Activated B cell treated with CpG ODN at 0.5 μM for 24 hours (primary cell): ENCODE results near the gene NBAS. TPM values are rescaled to one million over a fixed set of nuclear protein-coding genes. Genes with fewer than 3 reads are reported as not detected.

Experiments
- ATAC-seq: fragments of 200-7000 bp; cut with Tn5 transposase; one replicate; pipeline ENCODE4 v1.10.0; 2021; ENCODE audit warnings: low read depth, mild to moderate bottlenecking, moderate library complexity
- CTCF ChIA-PET: fragments of 350-600 bp; sonication (Branson Sonifier 250); formaldehyde crosslinking; loops from one replicate; lab custom pipeline; 2021; ENCODE audit warnings: antibody characterized with exemption; lab: Charles Lee
- POLR2A ChIA-PET: fragments of 350-600 bp; sonication (Branson Sonifier 250); formaldehyde crosslinking; loops from one replicate; lab custom pipeline; 2021; ENCODE audit warnings: antibody characterized with exemption; lab: Charles Lee
- DNase-seq: peaks from one replicate; pipeline ENCODE4 v3.0.0; 2022
- H3K27ac Mint-ChIP-seq: one replicate; pipeline ENCODE4 v1.8.0; 2020; ENCODE audit warnings: mixed read lengths
- H3K27me3 Mint-ChIP-seq: one replicate; pipeline ENCODE4 v1.8.0; 2021; ENCODE audit warnings: mixed read lengths
- H3K36me3 Mint-ChIP-seq: one replicate; pipeline ENCODE4 v1.8.0; 2021; ENCODE audit warnings: low read depth, mixed read lengths
- H3K4me1 Mint-ChIP-seq: one replicate; pipeline ENCODE4 v1.8.0; 2021; ENCODE audit warnings: mixed read lengths
- H3K4me3 Mint-ChIP-seq: one replicate; pipeline ENCODE4 v1.8.0; 2020; ENCODE audit warnings: mild to moderate bottlenecking, mixed read lengths
- H3K9me3 Mint-ChIP-seq: one replicate; pipeline ENCODE4 v1.8.0; 2020; ENCODE audit warnings: mixed read lengths
- intact Hi-C: fragments of 100-400 bp; cut with micrococcal nuclease; formaldehyde crosslinking; loops from one replicate; pipeline ENCODE4 v1.15.1; 2024
- total RNA-seq: library from RNA; stranded (reverse); gene quantifications from 2 replicates; pipeline ENCODE4 v1.2.3, GENCODE V29; 2022
- TF ChIP-seq, protein P1 (sequence below): fragments of 200-600 bp; IDR thresholded peaks from one replicate; pipeline ENCODE4 v1.8.0; 2022; ENCODE audit warnings: antibody characterized with exemption, mild to moderate bottlenecking

The NBAS gene
- total RNA-seq, 1 donor from 2014 or later: 40.1 TPM

DNA sequence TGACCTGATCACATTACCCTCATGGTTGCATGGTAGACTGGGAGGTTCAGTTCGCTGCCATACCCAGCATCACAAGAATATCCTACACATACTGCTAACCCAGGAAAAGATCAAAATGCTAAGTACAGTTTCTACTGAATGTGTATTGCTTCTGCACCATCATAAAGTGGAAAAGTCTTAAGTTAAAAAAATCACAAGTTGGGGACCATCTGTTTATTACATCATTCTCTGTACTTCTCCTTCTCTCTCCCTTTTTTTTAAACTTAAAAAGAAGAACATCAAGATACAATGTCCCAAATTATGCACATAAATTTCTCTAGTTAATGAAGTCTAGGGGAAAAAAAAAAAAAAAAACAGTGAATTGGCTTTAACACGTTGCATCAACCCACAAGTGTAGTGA lies 43.3 kb downstream of the NBAS start:
- ChIA-PET POLR2A (no interaction called here), CTCF (no interaction called here)
- no peaks in the 10 kb centered on the region for H3K4me1 Mint-ChIP-seq
- H3K27me3 Mint-ChIP-seq: no peaks in the 10 kb centered on the region
- DNase-seq (no peak), ATAC-seq (no peak)
- TF ChIP-seq, protein P1, sequence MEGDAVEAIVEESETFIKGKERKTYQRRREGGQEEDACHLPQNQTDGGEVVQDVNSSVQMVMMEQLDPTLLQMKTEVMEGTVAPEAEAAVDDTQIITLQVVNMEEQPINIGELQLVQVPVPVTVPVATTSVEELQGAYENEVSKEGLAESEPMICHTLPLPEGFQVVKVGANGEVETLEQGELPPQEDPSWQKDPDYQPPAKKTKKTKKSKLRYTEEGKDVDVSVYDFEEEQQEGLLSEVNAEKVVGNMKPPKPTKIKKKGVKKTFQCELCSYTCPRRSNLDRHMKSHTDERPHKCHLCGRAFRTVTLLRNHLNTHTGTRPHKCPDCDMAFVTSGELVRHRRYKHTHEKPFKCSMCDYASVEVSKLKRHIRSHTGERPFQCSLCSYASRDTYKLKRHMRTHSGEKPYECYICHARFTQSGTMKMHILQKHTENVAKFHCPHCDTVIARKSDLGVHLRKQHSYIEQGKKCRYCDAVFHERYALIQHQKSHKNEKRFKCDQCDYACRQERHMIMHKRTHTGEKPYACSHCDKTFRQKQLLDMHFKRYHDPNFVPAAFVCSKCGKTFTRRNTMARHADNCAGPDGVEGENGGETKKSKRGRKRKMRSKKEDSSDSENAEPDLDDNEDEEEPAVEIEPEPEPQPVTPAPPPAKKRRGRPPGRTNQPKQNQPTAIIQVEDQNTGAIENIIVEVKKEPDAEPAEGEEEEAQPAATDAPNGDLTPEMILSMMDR: no peak
- intact Hi-C loops: no loop called here
- H3K4me3 Mint-ChIP-seq: no peak overlapping the region
- no peak overlapping the region for H3K27ac Mint-ChIP-seq
- peaks cover 45% of the 10 kb centered on the region for H3K36me3 Mint-ChIP-seq
- no peaks in the 10 kb centered on the region for H3K9me3 Mint-ChIP-seq

DNA sequence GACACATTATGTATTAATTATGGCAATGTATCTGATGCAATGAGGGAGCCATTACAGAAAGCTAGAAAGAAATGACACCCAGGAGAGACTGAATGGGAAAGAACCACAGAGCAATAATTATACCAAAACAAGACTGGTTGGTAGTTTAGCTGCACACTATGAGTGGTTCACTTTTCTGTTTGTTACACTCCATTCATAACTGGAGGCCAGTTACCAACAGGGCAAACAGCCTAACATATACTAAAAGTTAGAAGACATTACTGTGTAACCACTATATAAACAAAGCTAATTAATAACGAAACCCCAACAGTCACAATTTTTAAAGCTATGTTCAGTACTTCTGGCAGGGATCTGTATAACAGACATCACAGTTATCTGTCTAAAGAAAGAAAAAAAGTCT lies 49.4 kb downstream of the NBAS start:
- intact Hi-C loops: no loop called here
- TF ChIP-seq, protein P1: no peak
- ATAC-seq: no peak
- CTCF ChIA-PET: no interaction called here
- POLR2A ChIA-PET: no interaction called here
- Mint-ChIP-seq H3K27ac (no peak overlapping the region), H3K9me3 (no peaks in the 10 kb centered on the region), H3K4me1 (no peaks in the 10 kb centered on the region), H3K36me3 (peaks cover 69% of the 10 kb centered on the region), H3K27me3 (no peaks in the 10 kb centered on the region), H3K4me3 (no peak overlapping the region)
- no peak for DNase-seq

- Mint-ChIP-seq H3K36me3 (peaks cover 71% of the 10 kb centered on the region), H3K4me1 (no peaks in the 10 kb centered on the region), H3K9me3 (no peaks in the 10 kb centered on the region), H3K27me3 (no peaks in the 10 kb centered on the region), H3K4me3 (no peak overlapping the region), H3K27ac (no peak overlapping the region)
- CTCF ChIA-PET: no interaction called here
- POLR2A ChIA-PET: no interaction called here
- ATAC-seq: no peak
- DNase-seq: no peak
- intact Hi-C loops: no loop called here
- TF ChIP-seq, protein P1: no peak
These were observed 50.6 kb downstream of the NBAS start for GRCh38 chr2:15510552-15510951.

DNA sequence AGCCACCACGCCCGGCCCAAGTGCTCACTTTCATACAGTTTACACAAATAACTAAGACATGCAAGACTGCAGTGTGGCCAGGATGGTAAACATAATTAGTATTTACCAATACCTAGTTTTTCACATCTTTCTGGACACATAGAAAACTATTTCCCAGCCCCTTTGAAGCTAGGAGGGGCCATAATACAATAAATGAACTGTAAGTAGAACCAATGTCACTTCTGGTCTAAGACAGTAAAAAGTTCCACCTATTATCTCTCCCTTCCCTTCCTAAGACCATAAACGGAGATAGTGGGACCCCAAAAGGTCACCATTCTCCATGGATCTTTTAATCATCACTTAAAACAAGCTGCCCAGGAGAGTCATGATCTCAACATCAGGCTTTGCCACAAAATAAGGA lies 51.0 kb downstream of the NBAS start:
- no peak for ATAC-seq
- POLR2A ChIA-PET: no interaction called here
- Mint-ChIP-seq H3K27ac (no peak overlapping the region), H3K27me3 (no peaks in the 10 kb centered on the region), H3K4me3 (no peak overlapping the region), H3K9me3 (no peaks in the 10 kb centered on the region), H3K4me1 (no peaks in the 10 kb centered on the region), H3K36me3 (peaks cover 73% of the 10 kb centered on the region)
- intact Hi-C loops: no loop called here
- CTCF ChIA-PET: no interaction called here
- DNase-seq: no peak
- TF ChIP-seq, protein P1: no peak

DNA sequence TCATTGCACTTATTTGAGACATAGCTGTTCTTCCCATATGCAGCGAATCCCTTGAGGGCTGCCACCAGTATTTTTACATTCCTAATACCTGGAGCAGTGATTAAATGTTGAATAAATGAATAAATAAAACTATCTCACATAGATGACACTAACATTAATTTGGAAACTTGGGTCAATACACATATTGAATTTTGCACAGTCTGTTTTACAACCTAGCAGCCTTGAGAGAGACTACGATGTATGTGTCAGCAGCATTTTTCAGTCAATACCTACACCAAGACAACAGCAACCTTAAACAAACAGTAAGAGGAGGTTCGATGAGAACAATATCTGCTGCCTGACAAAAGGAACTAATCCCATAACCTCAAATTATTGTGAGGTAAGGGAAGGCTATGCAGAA lies 53.4 kb downstream of the NBAS start:
- ChIA-PET POLR2A (no interaction called here), CTCF (no interaction called here)
- Mint-ChIP-seq H3K9me3 (no peaks in the 10 kb centered on the region), H3K27me3 (no peaks in the 10 kb centered on the region), H3K27ac (no peak overlapping the region), H3K4me1 (no peaks in the 10 kb centered on the region), H3K4me3 (no peak overlapping the region), H3K36me3 (peaks cover 74% of the 10 kb centered on the region)
- ATAC-seq (no peak), DNase-seq (no peak)
- intact Hi-C loops: no loop called here
- TF ChIP-seq, protein P1: no peak
